Astrocyte of the cerebellum (primary cell): ENCODE results near the gene LHX4.

Experiments used
- DNase-seq: peaks from one replicate; pipeline ENCODE4 v3.0.0-alpha.2; 2011; ENCODE audit warnings: low read depth
- H3K4me3 ChIP-seq: 2 replicates; pipeline ENCODE4 v1.5.1; 2011; ENCODE audit warnings: mild to moderate bottlenecking, low read depth, low read length, moderate library complexity
- in situ Hi-C: cut with HindIII; loops from 2 replicates; pipeline ENCODE4 v1.10.0; 2017; ENCODE audit warnings: low sequenced_read_pairs
- TF ChIP-seq, protein P1 (sequence below): IDR thresholded peaks from 2 replicates; pipeline ENCODE4 v1.5.1; 2012; ENCODE audit warnings: low read length, low read depth, moderate library complexity, mild to moderate bottlenecking; ENCODE audit errors: missing control alignments

LHX4 gene

DNA sequence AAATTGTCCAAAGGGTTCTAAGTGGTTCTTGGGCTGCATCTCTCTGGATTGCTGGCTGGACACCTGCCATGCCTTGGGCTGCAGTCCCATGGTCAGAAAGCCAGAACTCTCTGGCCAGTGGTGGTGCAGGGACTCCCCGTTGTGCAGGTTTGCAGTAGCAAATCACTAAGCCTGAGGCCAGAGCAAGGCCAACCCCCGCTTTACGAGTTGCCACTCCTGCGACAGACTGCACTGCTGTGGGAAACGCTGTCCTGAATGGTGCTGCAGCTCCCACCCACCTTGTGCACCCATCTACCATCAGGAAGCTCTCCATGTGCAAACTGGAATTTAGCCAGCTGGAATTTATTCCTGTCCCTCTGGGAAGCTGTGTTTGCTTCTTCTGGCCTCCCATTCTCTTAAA lies 45.7 kb downstream of the LHX4 start:
- no peak for DNase-seq
- in situ Hi-C loops = no loop called here
- TF ChIP-seq, protein P1, sequence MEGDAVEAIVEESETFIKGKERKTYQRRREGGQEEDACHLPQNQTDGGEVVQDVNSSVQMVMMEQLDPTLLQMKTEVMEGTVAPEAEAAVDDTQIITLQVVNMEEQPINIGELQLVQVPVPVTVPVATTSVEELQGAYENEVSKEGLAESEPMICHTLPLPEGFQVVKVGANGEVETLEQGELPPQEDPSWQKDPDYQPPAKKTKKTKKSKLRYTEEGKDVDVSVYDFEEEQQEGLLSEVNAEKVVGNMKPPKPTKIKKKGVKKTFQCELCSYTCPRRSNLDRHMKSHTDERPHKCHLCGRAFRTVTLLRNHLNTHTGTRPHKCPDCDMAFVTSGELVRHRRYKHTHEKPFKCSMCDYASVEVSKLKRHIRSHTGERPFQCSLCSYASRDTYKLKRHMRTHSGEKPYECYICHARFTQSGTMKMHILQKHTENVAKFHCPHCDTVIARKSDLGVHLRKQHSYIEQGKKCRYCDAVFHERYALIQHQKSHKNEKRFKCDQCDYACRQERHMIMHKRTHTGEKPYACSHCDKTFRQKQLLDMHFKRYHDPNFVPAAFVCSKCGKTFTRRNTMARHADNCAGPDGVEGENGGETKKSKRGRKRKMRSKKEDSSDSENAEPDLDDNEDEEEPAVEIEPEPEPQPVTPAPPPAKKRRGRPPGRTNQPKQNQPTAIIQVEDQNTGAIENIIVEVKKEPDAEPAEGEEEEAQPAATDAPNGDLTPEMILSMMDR = no peak
- H3K4me3 ChIP-seq = no peak overlapping the region

- TF ChIP-seq, protein P1 = no peak
- in situ Hi-C loops = no loop called here
- no peak overlapping the region for H3K4me3 ChIP-seq
- no peak for DNase-seq
Measured at GRCh38 chr1:180277476-180278193, 47.6 kb downstream of the LHX4 start.

GRCh38 chr1:180278194-180278515 lies 48.1 kb downstream of the LHX4 start:
- DNase-seq = no peak
- TF ChIP-seq, protein P1 = no peak

GRCh38 chr1:180278596-180279395 lies 48.7 kb downstream of the LHX4 start:
- in situ Hi-C loops = no loop called here
- TF ChIP-seq, protein P1 = no peak
- no peak overlapping the region for H3K4me3 ChIP-seq
- DNase-seq = no peak

More at GRCh38 chr1:180278194-180278515, 48.1 kb downstream of the LHX4 start:
- in situ Hi-C loops = no loop called here
- H3K4me3 ChIP-seq = no peak overlapping the region

GRCh38 chr1:180279651-180280050 lies 49.6 kb downstream of the LHX4 start:
- no peak overlapping the region for H3K4me3 ChIP-seq

DNA sequence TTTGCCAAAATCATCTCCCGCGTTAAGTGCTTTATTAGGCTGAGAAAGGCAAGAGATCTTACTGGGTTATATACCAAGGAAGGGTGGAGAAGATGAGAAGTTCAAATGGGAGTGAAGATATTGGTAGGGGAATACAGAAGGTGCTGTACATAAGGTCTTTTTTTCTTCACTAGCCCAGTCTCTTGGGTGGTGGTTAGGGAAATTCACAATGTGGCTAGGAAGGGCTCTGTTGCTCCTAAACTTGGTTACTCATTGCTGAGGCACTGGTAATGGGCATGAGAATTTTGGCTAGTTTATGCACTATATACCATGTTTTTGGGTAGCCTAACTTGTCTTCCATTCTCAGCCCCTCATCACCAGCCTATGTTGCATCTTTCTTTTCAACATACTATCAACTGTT lies 50.6 kb downstream of the LHX4 start:
- no peak overlapping the region for H3K4me3 ChIP-seq
- in situ Hi-C loops = no loop called here
- TF ChIP-seq, protein P1 = no peak
- no peak for DNase-seq

More at GRCh38 chr1:180279651-180280050, 49.6 kb downstream of the LHX4 start:
- DNase-seq = no peak
- in situ Hi-C loops = no loop called here
- TF ChIP-seq, protein P1 = no peak
